Liver (tissue), 3 donors: ENCODE results near the gene LDLRAD4.

ENCODE experiments used
- CTCF ChIP-seq: fragments of 150-350 bp; IDR thresholded peaks from 2 replicates; pipeline ENCODE4 v1.5.1; 2017; ENCODE audit warnings: improper control_type of control experiment, low read depth, low read length; ENCODE audit not compliant: missing input control
- FOXA1 ChIP-seq: IDR thresholded peaks from 2 replicates; pipeline ENCODE4 v1.6.1; 2016; ENCODE audit warnings: antibody characterized with exemption
- JUND ChIP-seq, 2 donors: IDR thresholded peaks; 2 replicates each; pipeline ENCODE4 v1.6.1; 2016; ENCODE audit warnings: antibody characterized with exemption in 2 of 2
- MAX ChIP-seq: IDR thresholded peaks from 2 replicates; pipeline ENCODE4 v1.6.1; 2016; ENCODE audit warnings: antibody characterized with exemption
- NR2F2 ChIP-seq: IDR thresholded peaks from 2 replicates; pipeline ENCODE4 v1.6.1; 2016; ENCODE audit warnings: antibody characterized with exemption
- RAD21 ChIP-seq, 2 donors: IDR thresholded peaks; 2 replicates each; pipeline ENCODE4 v1.6.1; 2016; ENCODE audit warnings: antibody characterized with exemption in 2 of 2, mild to moderate bottlenecking in 2 of 2
- REST ChIP-seq: IDR thresholded peaks from 2 replicates; pipeline ENCODE4 v1.6.1; 2016; ENCODE audit warnings: antibody characterized with exemption, mild to moderate bottlenecking
- RXRA ChIP-seq, 2 donors: IDR thresholded peaks; 2 replicates each; pipeline ENCODE4 v1.6.1; 2017 to 2018; ENCODE audit warnings: antibody characterized with exemption in 2 of 2, mild to moderate bottlenecking in 1 of 2
- SP1 ChIP-seq: IDR thresholded peaks from 2 replicates; pipeline ENCODE4 v1.6.1; 2018; ENCODE audit warnings: antibody characterized with exemption, mild to moderate bottlenecking
- TAF1 ChIP-seq: conservative IDR thresholded peaks from 2 replicates; pipeline ENCODE4 v1.6.1; 2016; ENCODE audit warnings: antibody characterized with exemption, mild to moderate bottlenecking
- YY1 ChIP-seq: IDR thresholded peaks from 2 replicates; pipeline ENCODE4 v1.6.1; 2016; ENCODE audit warnings: antibody characterized with exemption, mild to moderate bottlenecking
- ZBTB33 ChIP-seq: IDR thresholded peaks from 2 replicates; pipeline ENCODE4 v1.6.1; 2016; ENCODE audit warnings: antibody characterized with exemption
- donor health status: healthy.
- donor health status: healthy.

GRCh38 chr18:13623348-13623747 lies 404.8 kb downstream of the LDLRAD4 start:
- TF ChIP-seq TAF1 (no peak), CTCF (no peak), RAD21 (IDR thresholded peaks at IDR 0.05) (no peak), FOXA1 (no peak), SP1 (no peak), YY1 (no peak), JUND (IDR thresholded peaks at IDR 0.05) (no peak), REST (no peak), MAX (no peak), ZBTB33 (no peak), NR2F2 (no peak), RXRA (IDR thresholded peaks at IDR 0.05) (no peak)
